ENCODE results near the gene AHI1. TPM values are rescaled to one million over a fixed set of nuclear protein-coding genes. Genes with fewer than 3 reads are reported as not detected.
"Not testable (repeated sequence)": the region's sequence is repeated elsewhere in the genome, so short reads cannot be mapped to it uniquely, and the experiment has no call there.

AHI1 gene
- total RNA-seq, 1 donor from 2014 or later, result 5.4 TPM

- H3K27me3 ChIP-seq, result no peaks in the 10 kb centered on the region
- no peak for DNase-seq (ENCODE audit: low spot score in 2 of 2)
- intact Hi-C loops (cut with DNase I), result no loop called here
Measured at GRCh38 chr6:135251498-135252441, 245.8 kb downstream of the AHI1 start.

GRCh38 chr6:135250751-135251497, 246.6 kb downstream of the AHI1 start:
- no peak for DNase-seq (ENCODE audit: low spot score in 2 of 2)
- Histone ChIP-seq H3K27me3 (no peaks in the 10 kb centered on the region), H3K9me3 (no peaks in the 10 kb centered on the region), H3K4me3 (no peak overlapping the region), H3K4me1 (no peaks in the 10 kb centered on the region), H3K36me3 (no peaks in the 10 kb centered on the region), H3K27ac (no peak overlapping the region)
- TF ChIP-seq, protein P1, sequence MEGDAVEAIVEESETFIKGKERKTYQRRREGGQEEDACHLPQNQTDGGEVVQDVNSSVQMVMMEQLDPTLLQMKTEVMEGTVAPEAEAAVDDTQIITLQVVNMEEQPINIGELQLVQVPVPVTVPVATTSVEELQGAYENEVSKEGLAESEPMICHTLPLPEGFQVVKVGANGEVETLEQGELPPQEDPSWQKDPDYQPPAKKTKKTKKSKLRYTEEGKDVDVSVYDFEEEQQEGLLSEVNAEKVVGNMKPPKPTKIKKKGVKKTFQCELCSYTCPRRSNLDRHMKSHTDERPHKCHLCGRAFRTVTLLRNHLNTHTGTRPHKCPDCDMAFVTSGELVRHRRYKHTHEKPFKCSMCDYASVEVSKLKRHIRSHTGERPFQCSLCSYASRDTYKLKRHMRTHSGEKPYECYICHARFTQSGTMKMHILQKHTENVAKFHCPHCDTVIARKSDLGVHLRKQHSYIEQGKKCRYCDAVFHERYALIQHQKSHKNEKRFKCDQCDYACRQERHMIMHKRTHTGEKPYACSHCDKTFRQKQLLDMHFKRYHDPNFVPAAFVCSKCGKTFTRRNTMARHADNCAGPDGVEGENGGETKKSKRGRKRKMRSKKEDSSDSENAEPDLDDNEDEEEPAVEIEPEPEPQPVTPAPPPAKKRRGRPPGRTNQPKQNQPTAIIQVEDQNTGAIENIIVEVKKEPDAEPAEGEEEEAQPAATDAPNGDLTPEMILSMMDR (IDR thresholded peaks at IDR 0.05), result no peak
- intact Hi-C loops (cut with DNase I), result no loop called here

More at GRCh38 chr6:135251498-135252441, 245.8 kb downstream of the AHI1 start:
- TF ChIP-seq, protein P1 (IDR thresholded peaks at IDR 0.05), result no peak
- Histone ChIP-seq H3K4me1 (no peaks in the 10 kb centered on the region), H3K27ac (no peak overlapping the region), H3K4me3 (no peak overlapping the region), H3K9me3 (no peaks in the 10 kb centered on the region), H3K36me3 (no peaks in the 10 kb centered on the region)

- Histone ChIP-seq H3K27me3 (no peaks in the 10 kb centered on the region), H3K9me3 (no peaks in the 10 kb centered on the region), H3K4me3 (no peak overlapping the region), H3K36me3 (no peaks in the 10 kb centered on the region), H3K4me1 (no peaks in the 10 kb centered on the region), H3K27ac (no peak overlapping the region)
- intact Hi-C loops (cut with DNase I), result no loop called here
- TF ChIP-seq, protein P1 (IDR thresholded peaks at IDR 0.05), result no peak
- DNase-seq (ENCODE audit: low spot score in 2 of 2), result no peak
Measured at GRCh38 chr6:135250234-135250633, 247.3 kb downstream of the AHI1 start.

DNA sequence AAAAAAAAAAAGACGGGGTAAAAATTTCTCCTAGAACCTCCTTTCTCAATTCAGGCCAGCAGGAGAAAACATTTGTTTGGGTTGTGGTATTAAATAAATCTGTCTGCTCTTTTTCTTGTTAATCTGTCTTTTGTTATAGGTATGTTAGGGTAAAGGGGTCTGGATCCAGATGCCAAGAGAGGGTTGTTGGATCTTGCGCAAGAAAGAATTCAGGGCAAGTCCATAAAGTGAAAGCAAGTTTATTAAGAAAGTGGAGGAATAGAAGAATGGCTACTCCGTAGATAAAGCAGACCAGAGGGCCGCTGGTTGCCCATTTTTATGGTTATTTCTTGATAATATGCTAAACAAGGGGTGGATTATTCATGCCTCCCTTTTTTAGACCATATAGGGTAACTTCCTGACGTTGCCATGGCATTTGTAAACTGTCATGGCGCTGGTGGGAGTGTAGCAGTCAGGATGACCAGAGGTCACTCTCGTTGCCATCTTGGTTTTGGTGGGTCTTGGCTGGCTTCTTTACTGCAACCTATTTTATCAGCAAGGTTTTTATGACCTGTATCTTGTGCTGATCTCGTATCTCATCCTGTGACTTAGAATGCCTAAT, 251.0 kb downstream of the AHI1 start:
- H3K4me3 ChIP-seq; H3K27ac ChIP-seq; H3K27me3 ChIP-seq; DNase-seq (ENCODE audit: low spot score in 2 of 2); H3K36me3 ChIP-seq; H3K9me3 ChIP-seq; intact Hi-C loops (cut with DNase I); H3K4me1 ChIP-seq: not testable (repeated sequence)

DNA sequence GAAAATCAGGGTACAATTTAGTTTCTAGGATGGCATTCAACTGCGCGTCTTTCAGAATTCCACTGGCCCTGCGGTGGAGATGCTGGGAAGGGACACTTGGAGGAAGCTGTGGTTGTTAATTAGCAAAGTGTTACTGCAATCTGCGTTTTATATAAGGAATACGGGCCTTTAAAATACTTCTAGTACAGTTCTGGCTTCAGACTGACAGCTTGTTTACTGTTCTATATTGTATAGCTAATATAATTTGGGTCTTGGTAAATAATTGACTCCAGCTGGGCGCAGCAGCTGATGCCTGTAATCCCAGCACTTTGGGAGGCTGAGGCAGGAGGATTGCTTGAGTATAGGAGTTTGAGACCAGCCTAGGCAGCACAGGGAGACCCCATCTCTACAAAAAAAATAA, 252.7 kb downstream of the AHI1 start:
- intact Hi-C loops (cut with DNase I), result no loop called here
- H3K36me3 ChIP-seq, result no peaks in the 10 kb centered on the region
- no peak for DNase-seq (ENCODE audit: low spot score in 2 of 2)
- H3K27ac ChIP-seq, result no peak overlapping the region
- TF ChIP-seq, protein P1 (IDR thresholded peaks at IDR 0.05), result no peak
- no peaks in the 10 kb centered on the region for H3K9me3 ChIP-seq
- no peaks in the 10 kb centered on the region for H3K27me3 ChIP-seq
- H3K4me1 ChIP-seq, result no peaks in the 10 kb centered on the region
- no peak overlapping the region for H3K4me3 ChIP-seq

Measured in ascending aorta (tissue), 2 donors.